ENCODE measurements around the gene NXN.

GRCh38 chr17:834136-834535 is 145.4 kb downstream of the NXN start:
- no peak for TF ChIP-seq CTCF (conservative IDR thresholded peaks at IDR 0.05)
- TF ChIP-seq ZFX (IDR thresholded peaks at IDR 0.05) = no peak

Data from C4-2B (cell line).